ENCODE results near the gene ARHGAP24. TPM values are rescaled to one million over a fixed set of nuclear protein-coding genes. Genes with fewer than 3 reads are reported as not detected.
"Not testable (repeated sequence)": the region's sequence is repeated elsewhere in the genome, so short reads cannot be mapped to it uniquely, and the experiment has no call there.

ARHGAP24 gene
- total and polyA plus RNA-seq, 5 donors from 2014 or later, result 0.14 to 0.53 (median 0.35) TPM; not detected in 2

GRCh38 chr4:85829276-85830051 is 354.5 kb downstream of the ARHGAP24 start:
- Mint-ChIP-seq H3K9me3 (peaks cover 0 to 9% (median 3%) of the 10 kb centered on the region in 7 donors), H3K4me1 (peaks cover 0 to 2% (median 0%) of the 10 kb centered on the region in 4 donors), H3K36me3 (no peaks in the 10 kb centered on the region), H3K27ac (no peak overlapping the region), H3K4me3 (no peak overlapping the region), H3K27me3 (no peaks in the 10 kb centered on the region)
- ATAC-seq (ENCODE audit: low read depth in 2 of 2) (no peak), DNase-seq (no peak)
- Histone ChIP-seq H3K27ac (ENCODE audit: insufficient read depth, low read length, poor library complexity, severe bottlenecking) (no peak overlapping the region), H3K27me3 (ENCODE audit: control insufficient read depth, insufficient read depth, low read length) (no peaks in the 10 kb centered on the region), H3K9me3 (ENCODE audit: control insufficient read depth in 2 of 2, low read length in 2 of 2) (no peaks in the 10 kb centered on the region), H3K4me1 (ENCODE audit: control insufficient read depth, insufficient read depth, low read length, poor library complexity, severe bottlenecking) (no peaks in the 10 kb centered on the region), H3K4me3 (ENCODE audit: low read depth, low read length) (no peak overlapping the region), H3K36me3 (ENCODE audit: control insufficient read depth, insufficient read depth, low read length) (no peaks in the 10 kb centered on the region)

GRCh38 chr4:85831647-85832046 is 356.7 kb downstream of the ARHGAP24 start:
- Histone ChIP-seq H3K36me3 (ENCODE audit: control insufficient read depth, insufficient read depth, low read length) (no peaks in the 10 kb centered on the region), H3K4me1 (ENCODE audit: control insufficient read depth, insufficient read depth, low read length, poor library complexity, severe bottlenecking) (no peaks in the 10 kb centered on the region), H3K4me3 (ENCODE audit: low read depth, low read length) (no peak overlapping the region), H3K27ac (ENCODE audit: insufficient read depth, low read length, poor library complexity, severe bottlenecking) (no peak overlapping the region), H3K27me3 (ENCODE audit: control insufficient read depth, insufficient read depth, low read length) (no peaks in the 10 kb centered on the region), H3K9me3 (ENCODE audit: control insufficient read depth in 2 of 2, low read length in 2 of 2) (no peaks in the 10 kb centered on the region)
- no peaks in the 10 kb centered on the region for H3K27me3 Mint-ChIP-seq
- H3K4me1 Mint-ChIP-seq, result no peaks in the 10 kb centered on the region
- H3K36me3 Mint-ChIP-seq, result no peaks in the 10 kb centered on the region
- peaks cover 0 to 8% (median 1%) of the 10 kb centered on the region in 7 donors for H3K9me3 Mint-ChIP-seq
- no peak overlapping the region for H3K4me3 Mint-ChIP-seq
- no peak overlapping the region for H3K27ac Mint-ChIP-seq
- ATAC-seq (ENCODE audit: low read depth in 2 of 2) (no peak), DNase-seq (no peak)

GRCh38 chr4:85833302-85833701 is 358.4 kb downstream of the ARHGAP24 start:
- Histone ChIP-seq H3K4me3 (ENCODE audit: low read depth, low read length) (no peak overlapping the region), H3K27ac (ENCODE audit: insufficient read depth, low read length, poor library complexity, severe bottlenecking) (no peak overlapping the region), H3K36me3 (ENCODE audit: control insufficient read depth, insufficient read depth, low read length) (no peaks in the 10 kb centered on the region), H3K27me3 (ENCODE audit: control insufficient read depth, insufficient read depth, low read length) (no peaks in the 10 kb centered on the region), H3K4me1 (ENCODE audit: control insufficient read depth, insufficient read depth, low read length, poor library complexity, severe bottlenecking) (no peaks in the 10 kb centered on the region), H3K9me3 (ENCODE audit: control insufficient read depth in 2 of 2, low read length in 2 of 2) (no peaks in the 10 kb centered on the region)
- ATAC-seq (ENCODE audit: low read depth in 2 of 2), result no peak
- no peak overlapping the region for H3K27ac Mint-ChIP-seq
- no peak overlapping the region for H3K4me3 Mint-ChIP-seq
- H3K27me3 Mint-ChIP-seq, result no peaks in the 10 kb centered on the region
- H3K36me3 Mint-ChIP-seq, result no peaks in the 10 kb centered on the region
- H3K9me3 Mint-ChIP-seq, result peaks cover 0 to 8% (median 4%) of the 10 kb centered on the region in 7 donors
- H3K4me1 Mint-ChIP-seq, result no peaks in the 10 kb centered on the region
- DNase-seq, result no peak

- Mint-ChIP-seq H3K4me3 (no peak overlapping the region), H3K27me3 (no peaks in the 10 kb centered on the region), H3K4me1 (no peaks in the 10 kb centered on the region), H3K9me3 (peaks cover 0 to 8% (median 4%) of the 10 kb centered on the region in 7 donors), H3K36me3 (no peaks in the 10 kb centered on the region), H3K27ac (no peak overlapping the region)
- ATAC-seq (ENCODE audit: low read depth in 2 of 2) (no peak), DNase-seq (no peak)
- no peaks in the 10 kb centered on the region for H3K27me3 ChIP-seq (ENCODE audit: control insufficient read depth, insufficient read depth, low read length)
- no peak overlapping the region for H3K4me3 ChIP-seq (ENCODE audit: low read depth, low read length)
- H3K36me3 ChIP-seq (ENCODE audit: control insufficient read depth, insufficient read depth, low read length), result no peaks in the 10 kb centered on the region
- H3K4me1 ChIP-seq (ENCODE audit: control insufficient read depth, insufficient read depth, low read length, poor library complexity, severe bottlenecking), result no peaks in the 10 kb centered on the region
- no peak overlapping the region for H3K27ac ChIP-seq (ENCODE audit: insufficient read depth, low read length, poor library complexity, severe bottlenecking)
- H3K9me3 ChIP-seq (ENCODE audit: control insufficient read depth in 2 of 2, low read length in 2 of 2), result no peaks in the 10 kb centered on the region
Measured at GRCh38 chr4:85834934-85835333, 360.0 kb downstream of the ARHGAP24 start.

GRCh38 chr4:85836588-85837438 is 361.9 kb downstream of the ARHGAP24 start:
- no peak overlapping the region for H3K27ac Mint-ChIP-seq
- H3K27me3 ChIP-seq (ENCODE audit: control insufficient read depth, insufficient read depth, low read length), result no peaks in the 10 kb centered on the region
- no peak overlapping the region for H3K4me3 ChIP-seq (ENCODE audit: low read depth, low read length)
- no peaks in the 10 kb centered on the region for H3K36me3 ChIP-seq (ENCODE audit: control insufficient read depth, insufficient read depth, low read length)
- H3K27ac ChIP-seq (ENCODE audit: insufficient read depth, low read length, poor library complexity, severe bottlenecking), result no peak overlapping the region
- ATAC-seq (ENCODE audit: low read depth in 2 of 2) (no peak), DNase-seq (no peak)
- no peaks in the 10 kb centered on the region for H3K9me3 ChIP-seq (ENCODE audit: control insufficient read depth in 2 of 2, low read length in 2 of 2)
- no peaks in the 10 kb centered on the region for H3K27me3 Mint-ChIP-seq
- H3K4me3 Mint-ChIP-seq, result no peak overlapping the region
- H3K4me1 ChIP-seq (ENCODE audit: control insufficient read depth, insufficient read depth, low read length, poor library complexity, severe bottlenecking), result no peaks in the 10 kb centered on the region
- H3K4me1 Mint-ChIP-seq, result no peaks in the 10 kb centered on the region
- H3K36me3 Mint-ChIP-seq, result no peaks in the 10 kb centered on the region
- H3K9me3 Mint-ChIP-seq, result peaks cover 0 to 7% (median 4%) of the 10 kb centered on the region in 7 donors

- Histone ChIP-seq H3K4me3 (ENCODE audit: low read depth, low read length) (no peak overlapping the region), H3K36me3 (ENCODE audit: control insufficient read depth, insufficient read depth, low read length) (no peaks in the 10 kb centered on the region), H3K4me1 (ENCODE audit: control insufficient read depth, insufficient read depth, low read length, poor library complexity, severe bottlenecking) (no peaks in the 10 kb centered on the region), H3K27me3 (ENCODE audit: control insufficient read depth, insufficient read depth, low read length) (no peaks in the 10 kb centered on the region), H3K9me3 (ENCODE audit: control insufficient read depth in 2 of 2, low read length in 2 of 2) (no peaks in the 10 kb centered on the region), H3K27ac (ENCODE audit: insufficient read depth, low read length, poor library complexity, severe bottlenecking) (no peak overlapping the region)
- ATAC-seq (ENCODE audit: low read depth in 2 of 2), result no peak
- peaks cover 0 to 7% (median 4%) of the 10 kb centered on the region in 7 donors for H3K9me3 Mint-ChIP-seq
- no peak overlapping the region for H3K27ac Mint-ChIP-seq
- no peaks in the 10 kb centered on the region for H3K36me3 Mint-ChIP-seq
- no peak overlapping the region for H3K4me3 Mint-ChIP-seq
- H3K27me3 Mint-ChIP-seq, result no peaks in the 10 kb centered on the region
- no peak for DNase-seq
- no peaks in the 10 kb centered on the region for H3K4me1 Mint-ChIP-seq
Measured at GRCh38 chr4:85837439-85837733, 362.4 kb downstream of the ARHGAP24 start.

GRCh38 chr4:85839981-85840451 is 365.1 kb downstream of the ARHGAP24 start:
- not testable (repeated sequence) for DNase-seq; H3K27me3 ChIP-seq (ENCODE audit: control insufficient read depth, insufficient read depth, low read length); H3K27me3 Mint-ChIP-seq; H3K9me3 Mint-ChIP-seq; H3K4me1 ChIP-seq (ENCODE audit: control insufficient read depth, insufficient read depth, low read length, poor library complexity, severe bottlenecking); H3K9me3 ChIP-seq (ENCODE audit: control insufficient read depth in 2 of 2, low read length in 2 of 2); ATAC-seq (ENCODE audit: low read depth in 2 of 2); H3K4me1 Mint-ChIP-seq; H3K27ac Mint-ChIP-seq; H3K27ac ChIP-seq (ENCODE audit: insufficient read depth, low read length, poor library complexity, severe bottlenecking); H3K4me3 ChIP-seq (ENCODE audit: low read depth, low read length); H3K36me3 ChIP-seq (ENCODE audit: control insufficient read depth, insufficient read depth, low read length); H3K4me3 Mint-ChIP-seq; H3K36me3 Mint-ChIP-seq

Measured in CD4-positive, CD25-positive, alpha-beta regulatory T cell (primary cell).